NCI-H510A treated with DMSO at 0.1 percent for 48 hours (cell line): Measurements from ENCODE around the gene NEUROD2.

Source experiments
- DNase-seq: peaks from one replicate; lab custom pipeline; 2025; lab: John Stamatoyannopoulos, UW

Gene NEUROD2

GRCh38 chr17:39635614-39636176, 28.0 kb upstream of the NEUROD2 start:
- DNase-seq = no peak

- peak; percentile 58 for DNase-seq
Measured at GRCh38 chr17:39634384-39634871, 26.7 kb upstream of the NEUROD2 start.

- DNase-seq = no peak
Measured at GRCh38 chr17:39633570-39634183, 26.0 kb upstream of the NEUROD2 start.

GRCh38 chr17:39632153-39632941, 24.6 kb upstream of the NEUROD2 start:
- DNase-seq = peak; percentile 54

- peak; percentile 69 for DNase-seq
Measured at GRCh38 chr17:39631403-39631802, 23.7 kb upstream of the NEUROD2 start.

- DNase-seq = no peak
Measured at GRCh38 chr17:39629898-39630297, 22.2 kb upstream of the NEUROD2 start.

GRCh38 chr17:39629494-39629880, 21.8 kb upstream of the NEUROD2 start:
- no peak for DNase-seq

- peak; percentile 86 for DNase-seq
Measured at GRCh38 chr17:39628655-39629493, 21.2 kb upstream of the NEUROD2 start.

GRCh38 chr17:39627712-39628516, 20.2 kb upstream of the NEUROD2 start:
- DNase-seq = peak; percentile 27

- no peak for DNase-seq
Measured at GRCh38 chr17:39627047-39627711, 19.5 kb upstream of the NEUROD2 start.

GRCh38 chr17:39626171-39627046, 18.7 kb upstream of the NEUROD2 start, which contains the start of gene PPP1R1B:
PPP1R1B (plus strand) TSS chr17:39626952; CDS start chr17:39627393, 441 bp downstream.
- DNase-seq = no peak

GRCh38 chr17:39625198-39625785, 17.6 kb upstream of the NEUROD2 start:
- no peak for DNase-seq

- no peak for DNase-seq
Measured at GRCh38 chr17:39624313-39624712, 16.6 kb upstream of the NEUROD2 start.

- peak; percentile 74 for DNase-seq
Measured at GRCh38 chr17:39623356-39623950, 15.7 kb upstream of the NEUROD2 start.

- no peak for DNase-seq
Measured at GRCh38 chr17:39622380-39623006, 14.8 kb upstream of the NEUROD2 start.

GRCh38 chr17:39621523-39622379, 14.0 kb upstream of the NEUROD2 start:
- DNase-seq = peak; percentile 79

- no peak for DNase-seq
Measured at GRCh38 chr17:39619786-39620101, 12.0 kb upstream of the NEUROD2 start.
